Skeletal muscle tissue (tissue), 4 donors: ENCODE measurements around the gene NPLOC4. TPM values are rescaled to one million over a fixed set of nuclear protein-coding genes. Genes with fewer than 3 reads are reported as not detected.

Source experiments
- H3K27ac ChIP-seq: one replicate; pipeline ENCODE4 v1.7.0; 2013; ENCODE audit warnings: mild to moderate bottlenecking, low read depth, low read length, inconsistent platforms
- H3K27me3 ChIP-seq, 3 donors: one replicate each; pipeline ENCODE4 v1.7.0; 2013; ENCODE audit warnings: low read length in 3 of 3; ENCODE audit not compliant: control insufficient read depth in 3 of 3, insufficient read depth in 3 of 3
- H3K36me3 ChIP-seq, 3 donors: one replicate each; pipeline ENCODE4 v1.7.0; 2013; ENCODE audit warnings: low read length in 3 of 3; ENCODE audit not compliant: control insufficient read depth in 3 of 3, insufficient read depth in 3 of 3
- H3K4me1 ChIP-seq, 3 donors: one replicate each; pipeline ENCODE4 v1.7.0; 2013; ENCODE audit warnings: low read length in 3 of 3, mild to moderate bottlenecking in 3 of 3; ENCODE audit not compliant: control insufficient read depth in 3 of 3, insufficient read depth in 3 of 3
- H3K4me3 ChIP-seq, 3 donors: one replicate each; pipeline ENCODE4 v1.7.0; 2013; ENCODE audit warnings: low read length in 3 of 3
- H3K9ac ChIP-seq, 3 donors: one replicate each; pipeline ENCODE4 v1.7.0; 2013; ENCODE audit warnings: low read length in 3 of 3, mild to moderate bottlenecking in 3 of 3, moderate library complexity in 2 of 3, low read depth in 1 of 3
- H3K9me3 ChIP-seq, 3 donors: one replicate each; pipeline ENCODE4 v1.7.0; 2013; ENCODE audit warnings: low read length in 3 of 3; ENCODE audit not compliant: control insufficient read depth in 3 of 3
- total RNA-seq: library from RNA; depleted of rRNA; stranded (reverse); fragments of >200 nt; gene quantifications from one replicate; pipeline ENCODE4 v1.2.3, GENCODE V29; 2014
- donor health status: Osteomylitis.

NPLOC4 gene
- total RNA-seq, 1 donor from 2014 or later = 43.8 TPM

- H3K36me3 ChIP-seq = peaks cover 33 to 42% (median 34%) of the 10 kb centered on the region in 3 donors
- no peak overlapping the region for H3K4me3 ChIP-seq
- H3K9ac ChIP-seq = no peak overlapping the region
- H3K4me1 ChIP-seq = peaks cover 18 to 28% (median 18%) of the 10 kb centered on the region in 3 donors
- H3K27me3 ChIP-seq = peaks cover 23 to 24% (median 24%) of the 10 kb centered on the region in 3 donors
- no peaks in the 10 kb centered on the region for H3K9me3 ChIP-seq
- H3K27ac ChIP-seq = no peak overlapping the region
Observed at GRCh38 chr17:81539571-81539900, 97.4 kb downstream of the NPLOC4 start.

GRCh38 chr17:81538651-81539570, 98.0 kb downstream of the NPLOC4 start:
- no peak overlapping the region for H3K4me3 ChIP-seq
- H3K27me3 ChIP-seq = peaks cover 28 to 30% (median 28%) of the 10 kb centered on the region in 3 donors
- peaks cover 18 to 28% (median 18%) of the 10 kb centered on the region in 3 donors for H3K4me1 ChIP-seq
- H3K9ac ChIP-seq = peak overlapping the region in 1 of 3 donors; percentile 45
- H3K27ac ChIP-seq = no peak overlapping the region
- no peaks in the 10 kb centered on the region for H3K9me3 ChIP-seq
- H3K36me3 ChIP-seq = peaks cover 26 to 35% (median 28%) of the 10 kb centered on the region in 3 donors

GRCh38 chr17:81537856-81538555, 98.9 kb downstream of the NPLOC4 start:
- Histone ChIP-seq H3K4me3 (peak overlapping the region in 1 of 3 donors; percentile 13), H3K9me3 (no peaks in the 10 kb centered on the region), H3K4me1 (peaks cover 18 to 28% (median 18%) of the 10 kb centered on the region in 3 donors), H3K27me3 (peaks cover 28 to 38% (median 35%) of the 10 kb centered on the region in 3 donors), H3K36me3 (peaks cover 17 to 26% (median 20%) of the 10 kb centered on the region in 3 donors), H3K27ac (no peak overlapping the region), H3K9ac (peak overlapping the region in 1 of 3 donors; percentile 45)

GRCh38 chr17:81537343-81537855, 99.5 kb downstream of the NPLOC4 start:
- H3K36me3 ChIP-seq = peaks cover 11 to 20% (median 14%) of the 10 kb centered on the region in 3 donors
- no peaks in the 10 kb centered on the region for H3K9me3 ChIP-seq
- H3K27ac ChIP-seq = no peak overlapping the region
- peaks cover 34 to 43% (median 37%) of the 10 kb centered on the region in 3 donors for H3K27me3 ChIP-seq
- peak overlapping the region in 1 of 3 donors; percentile 45 for H3K9ac ChIP-seq
- H3K4me1 ChIP-seq = peaks cover 18 to 28% (median 18%) of the 10 kb centered on the region in 3 donors
- H3K4me3 ChIP-seq = peak overlapping the region in 1 of 3 donors; percentile 13

- peaks cover 18 to 28% (median 18%) of the 10 kb centered on the region in 3 donors for H3K4me1 ChIP-seq
- peaks cover 11 to 19% (median 13%) of the 10 kb centered on the region in 3 donors for H3K36me3 ChIP-seq
- H3K27ac ChIP-seq = no peak overlapping the region
- H3K4me3 ChIP-seq = no peak overlapping the region
- peaks cover 35 to 43% (median 37%) of the 10 kb centered on the region in 3 donors for H3K27me3 ChIP-seq
- H3K9me3 ChIP-seq = no peaks in the 10 kb centered on the region
- H3K9ac ChIP-seq = no peak overlapping the region
Observed at GRCh38 chr17:81536299-81537290, 100.3 kb downstream of the NPLOC4 start.

- peaks cover 6 to 11% (median 7%) of the 10 kb centered on the region in 3 donors for H3K36me3 ChIP-seq
- H3K4me3 ChIP-seq = no peak overlapping the region
- H3K27ac ChIP-seq = no peak overlapping the region
- peaks cover 18 to 28% (median 18%) of the 10 kb centered on the region in 3 donors for H3K4me1 ChIP-seq
- H3K27me3 ChIP-seq = peaks cover 35 to 43% (median 37%) of the 10 kb centered on the region in 3 donors
- H3K9me3 ChIP-seq = no peaks in the 10 kb centered on the region
- no peak overlapping the region for H3K9ac ChIP-seq
Observed at GRCh38 chr17:81535480-81536298, 101.2 kb downstream of the NPLOC4 start.

- Histone ChIP-seq H3K4me3 (no peak overlapping the region), H3K27me3 (peaks cover 35 to 50% (median 37%) of the 10 kb centered on the region in 3 donors), H3K36me3 (peaks cover under 1 to 4% (median 2%) of the 10 kb centered on the region in 3 donors), H3K9me3 (no peaks in the 10 kb centered on the region), H3K9ac (no peak overlapping the region), H3K4me1 (peaks cover 18 to 28% (median 18%) of the 10 kb centered on the region in 3 donors), H3K27ac (no peak overlapping the region)
Observed at GRCh38 chr17:81535007-81535328, 101.9 kb downstream of the NPLOC4 start.

GRCh38 chr17:81534157-81535006, 102.5 kb downstream of the NPLOC4 start:
- Histone ChIP-seq H3K9ac (no peak overlapping the region), H3K9me3 (no peaks in the 10 kb centered on the region), H3K36me3 (no peaks in the 10 kb centered on the region), H3K27ac (no peak overlapping the region), H3K4me3 (no peak overlapping the region), H3K27me3 (peaks cover 38 to 53% (median 39%) of the 10 kb centered on the region in 3 donors), H3K4me1 (peaks cover 18 to 28% (median 18%) of the 10 kb centered on the region in 3 donors)
